Measurements from ENCODE around the gene CDKL1.

Gene CDKL1

GRCh38 chr14:50377550-50378085, 19.1 kb downstream of the CDKL1 start:
- no peak for TF ChIP-seq CTCF (IDR thresholded peaks at IDR 0.05; ENCODE audit: low read depth, low read length)
- H3K79me2 ChIP-seq (ENCODE audit: low read length) = no peaks in the 10 kb centered on the region
- no peak overlapping the region for H2AFZ ChIP-seq (ENCODE audit: low read depth, low read length)
- 0 out of 2 replicates have a peak, but pooled peaks cover 6% of the 10 kb centered on the region for H3K27me3 ChIP-seq (ENCODE audit: low read depth, low read length)
- no peak overlapping the region for H3K4me3 ChIP-seq (ENCODE audit: low read length)
- H3K27ac ChIP-seq (ENCODE audit: low read length) = no peak overlapping the region
- no peak overlapping the region for H3K9ac ChIP-seq (ENCODE audit: low read length)
- no peaks in the 10 kb centered on the region for H4K20me1 ChIP-seq (ENCODE audit: insufficient read depth, low read length)
- H3K9me3 ChIP-seq (ENCODE audit: insufficient read depth, low read length) = no peaks in the 10 kb centered on the region
- no peak overlapping the region for H3K4me2 ChIP-seq (ENCODE audit: low read length)
- no peaks in the 10 kb centered on the region for H3K4me1 ChIP-seq (ENCODE audit: low read length)
- H3K36me3 ChIP-seq (replicated peaks; ENCODE audit: low read depth, low read length) = no peaks in the 10 kb centered on the region

GRCh38 chr14:50375760-50376159, 20.9 kb downstream of the CDKL1 start:
- TF ChIP-seq CTCF (IDR thresholded peaks at IDR 0.05; ENCODE audit: low read depth, low read length) (no peak), EZH2phosphoT487 (IDR thresholded peaks at IDR 0.05; ENCODE audit: low read depth) (no peak)
- Histone ChIP-seq H2AFZ (ENCODE audit: low read depth, low read length) (no peak overlapping the region), H4K20me1 (ENCODE audit: insufficient read depth, low read length) (no peaks in the 10 kb centered on the region), H3K9ac (ENCODE audit: low read length) (no peak overlapping the region), H3K79me2 (ENCODE audit: low read length) (no peaks in the 10 kb centered on the region), H3K36me3 (replicated peaks; ENCODE audit: low read depth, low read length) (no peaks in the 10 kb centered on the region), H3K27me3 (ENCODE audit: low read depth, low read length) (0 out of 2 replicates have a peak, but pooled peaks cover 6% of the 10 kb centered on the region), H3K4me3 (ENCODE audit: low read length) (no peak overlapping the region), H3K27ac (ENCODE audit: low read length) (no peak overlapping the region), H3K4me2 (ENCODE audit: low read length) (no peak overlapping the region), H3K9me3 (ENCODE audit: insufficient read depth, low read length) (no peaks in the 10 kb centered on the region), H3K4me1 (ENCODE audit: low read length) (no peaks in the 10 kb centered on the region)

GRCh38 chr14:50373959-50374358, 22.7 kb downstream of the CDKL1 start:
- Histone ChIP-seq H4K20me1 (ENCODE audit: insufficient read depth, low read length) (no peaks in the 10 kb centered on the region), H3K36me3 (replicated peaks; ENCODE audit: low read depth, low read length) (no peaks in the 10 kb centered on the region), H3K9me3 (ENCODE audit: insufficient read depth, low read length) (no peaks in the 10 kb centered on the region), H3K4me2 (ENCODE audit: low read length) (no peak overlapping the region), H2AFZ (ENCODE audit: low read depth, low read length) (no peak overlapping the region), H3K27me3 (ENCODE audit: low read depth, low read length) (0 out of 2 replicates have a peak, but pooled peaks cover 6% of the 10 kb centered on the region), H3K4me3 (ENCODE audit: low read length) (no peak overlapping the region), H3K9ac (ENCODE audit: low read length) (no peak overlapping the region), H3K27ac (ENCODE audit: low read length) (no peak overlapping the region), H3K4me1 (ENCODE audit: low read length) (no peaks in the 10 kb centered on the region), H3K79me2 (ENCODE audit: low read length) (no peaks in the 10 kb centered on the region)
- no peak for TF ChIP-seq EZH2phosphoT487 (IDR thresholded peaks at IDR 0.05; ENCODE audit: low read depth)
- no peak for TF ChIP-seq CTCF (IDR thresholded peaks at IDR 0.05; ENCODE audit: low read depth, low read length)

- H3K4me3 ChIP-seq (ENCODE audit: low read length) = no peak overlapping the region
- H3K9me3 ChIP-seq (ENCODE audit: insufficient read depth, low read length) = no peaks in the 10 kb centered on the region
- H3K27ac ChIP-seq (ENCODE audit: low read length) = no peak overlapping the region
- TF ChIP-seq CTCF (IDR thresholded peaks at IDR 0.05; ENCODE audit: low read depth, low read length) (no peak), EZH2phosphoT487 (IDR thresholded peaks at IDR 0.05; ENCODE audit: low read depth) (no peak)
- H4K20me1 ChIP-seq (ENCODE audit: insufficient read depth, low read length) = no peaks in the 10 kb centered on the region
- H3K9ac ChIP-seq (ENCODE audit: low read length) = no peak overlapping the region
- H3K27me3 ChIP-seq (ENCODE audit: low read depth, low read length) = 0 out of 2 replicates have a peak, but pooled peaks cover 6% of the 10 kb centered on the region
- H3K4me2 ChIP-seq (ENCODE audit: low read length) = no peak overlapping the region
- no peaks in the 10 kb centered on the region for H3K79me2 ChIP-seq (ENCODE audit: low read length)
- no peaks in the 10 kb centered on the region for H3K4me1 ChIP-seq (ENCODE audit: low read length)
- H2AFZ ChIP-seq (ENCODE audit: low read depth, low read length) = no peak overlapping the region
- no peaks in the 10 kb centered on the region for H3K36me3 ChIP-seq (replicated peaks; ENCODE audit: low read depth, low read length)
Observed at GRCh38 chr14:50371546-50371945, 25.1 kb downstream of the CDKL1 start.
